AG10803 (cell line): Measurements from ENCODE around the gene NYNRIN.

Source experiments
- DNase-seq: peaks from one replicate; pipeline ENCODE4 v3.0.0; 2010; ENCODE audit warnings: low read depth
- H3K4me3 ChIP-seq: 2 replicates; pipeline ENCODE4 v1.5.1; 2011; ENCODE audit warnings: mild to moderate bottlenecking, low read length, control low read depth
- TF ChIP-seq, protein P1 (sequence below): conservative IDR thresholded peaks from 2 replicates; pipeline ENCODE4 v1.5.1; 2011; ENCODE audit warnings: mild to moderate bottlenecking, low read length, control low read depth, inconsistent platforms

NYNRIN gene

DNA sequence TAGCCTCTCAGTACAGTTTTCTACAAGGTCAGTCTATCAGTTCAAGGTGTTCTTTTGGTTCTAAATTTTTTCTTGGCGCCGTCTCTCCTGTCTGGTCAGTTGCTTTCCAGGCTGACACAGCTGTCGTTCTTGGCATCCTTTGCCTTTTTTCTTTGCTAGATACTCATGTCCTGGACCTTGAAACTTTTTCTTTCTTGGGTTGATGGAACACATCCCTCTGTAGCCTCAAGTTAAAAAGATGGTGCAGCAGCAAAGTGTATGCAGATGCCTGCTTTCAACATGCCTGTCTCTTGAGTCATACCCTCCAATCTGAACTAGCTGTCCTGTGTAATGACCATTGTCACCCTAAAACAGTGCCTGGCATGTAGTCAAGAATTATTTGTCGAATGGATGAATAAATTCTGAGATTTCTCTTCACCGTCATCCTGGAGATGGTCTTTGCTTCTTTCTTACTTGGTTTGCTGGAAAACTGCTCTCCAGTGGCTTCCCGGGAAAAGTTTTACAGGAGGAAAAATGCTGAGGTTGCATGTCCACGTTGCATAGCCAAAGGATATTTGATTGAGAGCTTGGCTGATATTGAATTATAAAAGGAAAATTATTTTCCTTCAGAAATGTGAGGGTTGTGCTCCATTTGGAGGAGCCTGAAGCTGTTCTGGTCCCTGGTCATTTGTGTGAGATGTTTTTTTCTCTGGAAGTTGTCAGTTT is 4.6 kb downstream of the NYNRIN start:
- TF ChIP-seq, protein P1, sequence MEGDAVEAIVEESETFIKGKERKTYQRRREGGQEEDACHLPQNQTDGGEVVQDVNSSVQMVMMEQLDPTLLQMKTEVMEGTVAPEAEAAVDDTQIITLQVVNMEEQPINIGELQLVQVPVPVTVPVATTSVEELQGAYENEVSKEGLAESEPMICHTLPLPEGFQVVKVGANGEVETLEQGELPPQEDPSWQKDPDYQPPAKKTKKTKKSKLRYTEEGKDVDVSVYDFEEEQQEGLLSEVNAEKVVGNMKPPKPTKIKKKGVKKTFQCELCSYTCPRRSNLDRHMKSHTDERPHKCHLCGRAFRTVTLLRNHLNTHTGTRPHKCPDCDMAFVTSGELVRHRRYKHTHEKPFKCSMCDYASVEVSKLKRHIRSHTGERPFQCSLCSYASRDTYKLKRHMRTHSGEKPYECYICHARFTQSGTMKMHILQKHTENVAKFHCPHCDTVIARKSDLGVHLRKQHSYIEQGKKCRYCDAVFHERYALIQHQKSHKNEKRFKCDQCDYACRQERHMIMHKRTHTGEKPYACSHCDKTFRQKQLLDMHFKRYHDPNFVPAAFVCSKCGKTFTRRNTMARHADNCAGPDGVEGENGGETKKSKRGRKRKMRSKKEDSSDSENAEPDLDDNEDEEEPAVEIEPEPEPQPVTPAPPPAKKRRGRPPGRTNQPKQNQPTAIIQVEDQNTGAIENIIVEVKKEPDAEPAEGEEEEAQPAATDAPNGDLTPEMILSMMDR: no peak
- peak; percentile 61 for DNase-seq
- no peak overlapping the region for H3K4me3 ChIP-seq

DNA sequence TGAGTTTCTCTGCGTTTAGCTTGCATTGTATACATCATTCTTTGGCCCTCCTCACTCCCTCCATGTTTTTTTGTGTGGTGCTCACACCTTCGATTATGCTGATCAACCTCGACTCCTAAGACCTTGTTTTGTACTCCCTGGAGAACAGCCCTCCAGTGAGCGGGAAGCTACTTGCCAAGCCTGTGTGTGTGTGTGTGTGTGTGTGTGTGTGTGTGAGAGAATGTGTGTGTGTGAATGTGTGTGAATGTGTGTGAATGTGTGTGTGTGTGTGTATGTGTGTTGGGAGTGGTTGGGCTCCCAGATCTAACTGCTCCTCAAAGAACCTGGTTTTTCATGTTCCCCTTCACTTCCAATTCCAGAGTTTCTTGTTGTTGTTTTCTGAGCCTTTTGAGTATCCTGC is 6.0 kb downstream of the NYNRIN start:
- TF ChIP-seq, protein P1: no peak
- DNase-seq: no peak
- H3K4me3 ChIP-seq: no peak overlapping the region

DNA sequence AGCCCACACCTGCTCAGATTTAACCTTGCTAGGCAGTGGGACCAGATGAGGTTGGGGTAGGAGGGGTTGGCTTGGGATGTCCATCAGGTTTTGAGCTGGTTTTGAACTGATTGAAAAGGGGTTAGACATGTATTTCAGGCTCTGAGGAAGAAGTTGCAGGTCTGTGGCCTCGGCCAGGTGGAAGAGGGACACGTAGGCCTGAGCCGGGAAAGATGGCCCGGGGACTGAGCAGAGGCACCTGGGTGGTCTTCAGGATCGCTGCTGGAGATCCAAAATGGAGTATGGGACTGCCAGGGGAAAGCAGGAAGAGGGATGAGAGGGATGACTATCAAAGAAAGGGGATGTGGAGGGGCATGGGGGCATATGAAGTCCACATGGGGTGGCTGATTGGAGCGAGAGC is 7.6 kb downstream of the NYNRIN start:
- no peak overlapping the region for H3K4me3 ChIP-seq
- TF ChIP-seq, protein P1: no peak
- no peak for DNase-seq

DNA sequence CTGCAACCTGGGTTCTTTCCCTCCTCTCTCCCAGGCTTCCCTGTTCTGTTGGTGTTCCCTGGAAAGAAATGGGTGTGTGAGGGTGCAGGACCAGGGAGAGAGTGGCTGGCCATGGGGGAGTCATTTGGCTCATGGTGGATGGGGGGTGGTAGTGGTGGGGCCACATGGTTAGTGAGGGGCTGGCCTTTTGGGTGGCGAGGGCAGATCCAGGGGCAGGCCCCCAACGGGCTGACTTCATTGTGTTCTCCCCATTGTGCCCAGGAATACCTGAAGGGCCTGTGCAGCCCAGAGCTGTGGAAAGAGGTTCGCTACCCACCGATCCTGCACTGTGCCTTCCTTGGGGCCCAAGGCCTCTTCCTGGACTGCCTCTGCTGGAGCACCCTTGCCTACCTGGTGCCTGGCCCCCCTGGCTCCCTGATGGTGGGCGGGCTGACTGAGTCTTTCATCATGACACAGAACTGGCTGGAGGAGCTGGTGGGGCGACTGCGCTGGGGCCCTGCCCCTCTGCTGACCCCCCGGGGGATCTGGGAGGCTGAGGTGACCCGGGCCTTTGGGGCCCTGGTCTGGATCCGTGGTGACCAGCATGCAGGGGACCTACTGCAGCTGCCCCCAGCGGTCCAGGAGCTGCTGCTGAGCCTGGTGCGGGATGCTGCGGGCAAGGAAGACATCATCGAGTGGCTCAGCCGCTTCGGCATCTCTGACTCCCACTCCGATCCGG is 9.0 kb downstream of the NYNRIN start:
- no peak overlapping the region for H3K4me3 ChIP-seq
- DNase-seq: no peak
- TF ChIP-seq, protein P1: no peak

DNA sequence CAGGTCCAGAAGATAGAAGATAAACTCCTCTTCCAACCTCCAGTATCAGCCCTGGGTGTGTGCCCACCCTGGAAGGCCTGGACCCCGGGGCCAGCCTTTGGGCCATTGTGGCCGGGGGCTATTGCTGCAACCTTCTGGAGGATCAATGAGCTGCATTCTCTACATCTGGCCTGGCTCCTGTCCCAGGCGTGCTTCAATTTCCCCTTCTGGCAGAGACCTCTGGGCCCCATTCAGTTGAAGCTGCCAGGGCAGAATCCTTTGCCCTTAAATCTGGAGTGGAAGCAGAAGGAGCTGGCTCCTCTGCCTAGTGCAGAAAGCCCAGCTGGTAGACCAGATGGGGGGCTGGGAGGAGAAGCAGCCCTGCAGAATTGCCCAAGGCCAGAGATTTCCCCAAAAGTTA is 10.0 kb downstream of the NYNRIN start:
- DNase-seq: peak; percentile 73
- no peak overlapping the region for H3K4me3 ChIP-seq
- TF ChIP-seq, protein P1: no peak

DNA sequence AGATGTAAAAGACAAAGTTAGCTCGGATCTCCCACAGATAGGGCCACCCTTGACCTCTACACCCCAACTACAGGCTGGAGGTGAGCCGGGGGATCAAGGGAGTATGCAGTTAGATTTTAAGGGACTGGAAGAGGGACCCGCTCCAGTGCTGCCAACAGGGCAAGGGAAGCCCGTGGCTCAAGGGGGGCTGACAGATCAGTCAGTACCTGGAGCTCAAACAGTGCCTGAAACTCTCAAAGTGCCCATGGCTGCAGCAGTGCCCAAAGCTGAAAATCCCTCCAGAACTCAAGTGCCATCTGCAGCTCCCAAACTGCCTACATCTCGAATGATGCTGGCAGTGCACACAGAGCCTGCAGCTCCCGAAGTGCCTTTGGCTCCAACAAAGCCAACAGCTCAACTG is 10.4 kb downstream of the NYNRIN start:
- TF ChIP-seq, protein P1: no peak
- no peak overlapping the region for H3K4me3 ChIP-seq
- DNase-seq: no peak

DNA sequence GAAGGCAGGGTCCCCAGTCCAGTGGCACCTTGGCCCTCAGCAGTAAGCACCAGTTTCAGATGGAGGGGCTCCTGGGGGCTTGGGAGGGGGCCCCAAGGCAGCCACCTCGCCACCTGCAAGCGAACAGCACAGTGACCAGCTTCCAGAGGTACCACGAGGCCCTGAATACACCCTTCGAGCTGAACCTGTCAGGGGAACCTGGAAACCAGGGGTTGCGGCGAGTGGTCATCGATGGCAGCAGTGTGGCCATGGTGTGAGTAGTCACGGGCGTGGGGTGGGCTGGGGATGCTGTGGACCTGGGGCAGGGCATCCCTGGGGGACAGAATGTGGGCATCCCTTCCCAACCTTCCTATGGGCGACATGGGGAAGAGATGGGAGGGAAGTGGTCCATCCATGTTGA is 11.2 kb downstream of the NYNRIN start:
- no peak overlapping the region for H3K4me3 ChIP-seq
- no peak for DNase-seq
- TF ChIP-seq, protein P1: no peak
